DND-41 (cell line): ENCODE results near the gene ARHGAP24.

Experiments used
- ATAC-seq: fragments of 200-7000 bp; cut with Tn5 transposase; 3 replicates; pipeline ENCODE4 v1.9.1; 2021; ENCODE audit warnings: low read depth; ENCODE audit not compliant: insufficient read depth
- DNase-seq: peaks from one replicate; pipeline ENCODE4 v3.0.0-alpha.2; 2020
- H2AFZ ChIP-seq: 2 replicates; pipeline ENCODE4 v1.6.0; 2012; ENCODE audit warnings: low read depth, low read length
- H3K27ac ChIP-seq: 2 replicates; pipeline ENCODE4 v1.5.1; 2012; ENCODE audit warnings: low read length, inconsistent platforms
- H3K27me3 ChIP-seq: fragments of 200-600 bp; sonication (generic); 2 replicates; pipeline ENCODE4 v1.6.0; 2012; ENCODE audit warnings: low read length, mild to moderate bottlenecking, inconsistent platforms; ENCODE audit not compliant: insufficient read depth, poor library complexity
- H3K36me3 ChIP-seq: 2 replicates; pipeline ENCODE4 v1.5.1; 2012; ENCODE audit warnings: low read length, inconsistent platforms; ENCODE audit not compliant: insufficient read depth
- H3K4me1 ChIP-seq: 2 replicates; pipeline ENCODE4 v1.5.1; 2012; ENCODE audit warnings: mild to moderate bottlenecking, low read length; ENCODE audit not compliant: insufficient read depth
- H3K4me2 ChIP-seq: 2 replicates; pipeline ENCODE4 v1.6.0; 2012; ENCODE audit warnings: mild to moderate bottlenecking, moderate library complexity, low read length, inconsistent platforms; ENCODE audit not compliant: insufficient read depth
- H3K4me3 ChIP-seq, 2 experiments: fragments of 200-600 bp in 1 of 2; shearing (Covaris generic) in 1 of 2; 2 replicates each; pipeline ENCODE4 v1.5.1; 2012 to 2016; ENCODE audit warnings: inconsistent platforms in 2 of 2, low read length in 2 of 2, mild to moderate bottlenecking in 2 of 2, low read depth in 1 of 2, moderate library complexity in 1 of 2
- H3K79me2 ChIP-seq: 2 replicates; pipeline ENCODE4 v1.6.0; 2012; ENCODE audit warnings: low read length, inconsistent platforms; ENCODE audit not compliant: insufficient read depth
- H3K9ac ChIP-seq: 2 replicates; pipeline ENCODE4 v1.6.0; 2012; ENCODE audit warnings: low read depth, mild to moderate bottlenecking, inconsistent platforms, low read length, moderate library complexity
- H3K9me3 ChIP-seq: 2 replicates; pipeline ENCODE4 v1.5.1; 2012; ENCODE audit warnings: low read length, moderate library complexity, mild to moderate bottlenecking, inconsistent platforms; ENCODE audit not compliant: insufficient read depth, severe bottlenecking
- H4K20me1 ChIP-seq: 2 replicates; pipeline ENCODE4 v1.6.0; 2012; ENCODE audit warnings: low read length; ENCODE audit not compliant: insufficient read depth
- EZH2 ChIP-seq: IDR thresholded peaks from 3 replicates; pipeline ENCODE4 v1.6.1; 2012; ENCODE audit warnings: borderline replicate concordance, low read depth, mild to moderate bottlenecking, moderate library complexity, low read length, inconsistent platforms; ENCODE audit not compliant: severe bottlenecking
- TF ChIP-seq, protein P1 (sequence below): IDR thresholded peaks from 2 replicates; pipeline ENCODE4 v1.5.1; 2012; ENCODE audit warnings: borderline replicate concordance, low read length, moderate library complexity, mild to moderate bottlenecking; ENCODE audit not compliant: poor library complexity, severe bottlenecking; ENCODE audit errors: extremely low read depth

The ARHGAP24 gene

DNA sequence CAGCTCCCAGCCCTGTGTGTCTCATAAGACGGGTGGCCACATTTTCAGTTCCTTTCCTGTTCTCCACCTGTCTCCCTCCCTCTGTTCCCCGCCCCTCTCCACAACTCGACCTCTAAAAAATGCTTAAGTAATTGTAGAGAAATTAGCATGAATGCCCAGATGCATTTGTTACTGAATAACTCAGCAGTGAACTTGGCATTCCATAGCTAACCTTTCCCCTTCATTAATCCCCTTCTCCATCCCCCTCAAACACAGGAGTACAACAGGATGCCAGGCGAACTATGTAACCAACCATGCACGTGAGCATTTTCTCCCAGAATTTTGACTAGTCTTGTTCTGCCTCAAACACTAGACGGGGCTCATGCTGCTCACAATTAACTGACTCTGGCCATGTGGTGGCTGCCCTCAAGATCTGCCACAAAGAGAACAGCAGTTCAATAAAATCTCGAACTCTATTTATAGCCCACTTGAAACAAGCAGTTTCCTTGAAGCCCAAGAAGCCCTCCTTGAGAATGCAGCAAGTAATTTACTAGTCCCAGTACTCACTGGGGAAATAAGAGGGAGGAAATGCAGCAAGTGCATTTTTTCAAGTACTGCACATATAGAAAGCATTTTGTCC, 351.2 kb downstream of the ARHGAP24 start:
- no peak overlapping the region for H3K9ac ChIP-seq
- no peaks in the 10 kb centered on the region for H3K9me3 ChIP-seq
- no peak; the same call in 2 of the 3 replicates for ATAC-seq
- TF ChIP-seq EZH2 = no peak
- TF ChIP-seq, protein P1, sequence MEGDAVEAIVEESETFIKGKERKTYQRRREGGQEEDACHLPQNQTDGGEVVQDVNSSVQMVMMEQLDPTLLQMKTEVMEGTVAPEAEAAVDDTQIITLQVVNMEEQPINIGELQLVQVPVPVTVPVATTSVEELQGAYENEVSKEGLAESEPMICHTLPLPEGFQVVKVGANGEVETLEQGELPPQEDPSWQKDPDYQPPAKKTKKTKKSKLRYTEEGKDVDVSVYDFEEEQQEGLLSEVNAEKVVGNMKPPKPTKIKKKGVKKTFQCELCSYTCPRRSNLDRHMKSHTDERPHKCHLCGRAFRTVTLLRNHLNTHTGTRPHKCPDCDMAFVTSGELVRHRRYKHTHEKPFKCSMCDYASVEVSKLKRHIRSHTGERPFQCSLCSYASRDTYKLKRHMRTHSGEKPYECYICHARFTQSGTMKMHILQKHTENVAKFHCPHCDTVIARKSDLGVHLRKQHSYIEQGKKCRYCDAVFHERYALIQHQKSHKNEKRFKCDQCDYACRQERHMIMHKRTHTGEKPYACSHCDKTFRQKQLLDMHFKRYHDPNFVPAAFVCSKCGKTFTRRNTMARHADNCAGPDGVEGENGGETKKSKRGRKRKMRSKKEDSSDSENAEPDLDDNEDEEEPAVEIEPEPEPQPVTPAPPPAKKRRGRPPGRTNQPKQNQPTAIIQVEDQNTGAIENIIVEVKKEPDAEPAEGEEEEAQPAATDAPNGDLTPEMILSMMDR = no peak
- H2AFZ ChIP-seq = no peak overlapping the region
- no peak for DNase-seq
- no peak overlapping the region for H3K4me2 ChIP-seq
- no peaks in the 10 kb centered on the region for H4K20me1 ChIP-seq
- no peak overlapping the region for H3K4me3 ChIP-seq
- no peaks in the 10 kb centered on the region for H3K27me3 ChIP-seq
- H3K27ac ChIP-seq = no peak overlapping the region
- H3K79me2 ChIP-seq = no peaks in the 10 kb centered on the region
- H3K4me1 ChIP-seq = no peaks in the 10 kb centered on the region
- H3K36me3 ChIP-seq = no peaks in the 10 kb centered on the region

DNA sequence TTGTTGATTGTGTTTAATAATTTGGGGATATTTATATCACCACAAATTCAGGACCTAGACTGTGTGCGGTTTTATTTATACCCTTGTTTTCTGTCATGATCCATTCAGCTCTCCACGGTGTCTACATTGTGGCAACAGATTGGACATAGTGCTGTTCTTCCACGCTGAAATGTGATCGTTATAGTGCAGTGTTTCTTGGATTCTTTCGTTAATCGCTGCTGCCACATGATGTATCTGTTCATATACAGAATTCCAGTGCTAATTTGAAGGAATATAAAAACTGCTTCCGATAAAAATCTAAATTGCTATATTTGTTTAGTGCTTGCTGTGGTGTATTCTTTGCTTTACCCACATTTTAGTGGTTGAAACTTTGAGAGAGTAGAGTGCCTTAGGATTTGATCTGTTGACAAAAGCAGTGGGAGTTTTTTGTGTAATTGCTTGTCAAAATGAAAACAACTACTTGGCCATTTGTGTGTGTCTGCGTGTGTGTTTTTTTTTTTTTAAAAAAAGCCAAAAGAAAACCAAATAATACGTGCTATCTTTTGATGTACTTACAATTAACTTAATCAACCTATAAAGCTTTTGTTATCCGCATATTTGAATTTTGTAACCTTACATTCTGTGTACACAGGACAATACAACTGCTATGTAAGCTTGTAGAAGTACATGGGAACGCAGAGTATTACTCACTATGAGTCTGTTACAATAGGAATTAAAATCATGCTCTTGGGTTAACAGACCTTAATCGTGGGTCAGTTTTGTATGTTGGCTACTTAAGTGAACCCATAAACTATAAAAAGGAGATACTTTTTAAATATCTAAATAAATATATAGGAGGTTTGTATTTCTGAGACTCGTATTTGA, 353.3 kb downstream of the ARHGAP24 start:
- Histone ChIP-seq H3K4me1 (no peaks in the 10 kb centered on the region), H3K79me2 (no peaks in the 10 kb centered on the region), H3K9me3 (no peaks in the 10 kb centered on the region), H4K20me1 (no peaks in the 10 kb centered on the region), H2AFZ (no peak overlapping the region), H3K4me2 (no peak overlapping the region), H3K4me3 (no peak overlapping the region), H3K27ac (no peak overlapping the region), H3K36me3 (no peaks in the 10 kb centered on the region), H3K27me3 (no peaks in the 10 kb centered on the region), H3K9ac (no peak overlapping the region)
- DNase-seq = no peak
- no peak for ATAC-seq
- TF ChIP-seq EZH2 = no peak
- TF ChIP-seq, protein P1 = no peak

DNA sequence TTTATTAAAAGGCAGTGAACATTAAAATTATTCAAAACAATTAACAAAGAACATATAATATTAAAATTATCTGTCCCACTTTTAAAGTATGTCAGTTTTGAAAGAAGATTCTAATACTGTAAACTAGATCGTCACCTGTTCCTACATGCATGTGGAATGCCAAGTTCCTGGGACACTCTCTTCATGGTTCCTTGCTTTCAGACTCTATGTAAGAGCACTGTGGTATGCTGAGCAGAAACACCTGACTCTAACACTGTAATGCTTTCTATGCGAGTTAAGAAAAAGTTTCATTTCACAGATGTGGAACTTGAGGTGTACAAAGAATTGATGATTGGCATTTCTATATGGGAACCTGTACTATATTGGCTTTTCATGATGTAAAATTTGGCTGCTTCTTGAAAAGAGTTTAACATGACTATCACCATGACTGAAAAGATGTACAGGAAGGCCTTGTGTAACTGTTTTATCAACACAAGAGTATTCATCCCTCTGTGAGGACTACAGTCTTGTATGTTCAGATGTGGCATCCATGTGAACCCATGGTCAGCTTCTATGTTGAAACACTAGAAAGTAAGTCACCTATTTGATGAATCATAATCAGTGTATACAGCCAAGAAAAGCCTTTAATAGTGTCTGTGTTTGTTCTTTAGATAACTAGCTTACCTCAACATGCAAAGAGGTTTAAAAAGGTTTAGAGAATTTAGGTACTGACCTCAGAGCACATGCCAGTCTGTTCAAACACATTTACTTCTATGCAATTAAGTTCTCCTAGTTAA, 354.5 kb downstream of the ARHGAP24 start:
- Histone ChIP-seq H3K36me3 (no peaks in the 10 kb centered on the region), H2AFZ (no peak overlapping the region), H3K27me3 (no peaks in the 10 kb centered on the region), H3K27ac (no peak overlapping the region), H3K79me2 (no peaks in the 10 kb centered on the region), H4K20me1 (no peaks in the 10 kb centered on the region), H3K4me1 (no peaks in the 10 kb centered on the region), H3K9me3 (no peaks in the 10 kb centered on the region), H3K9ac (no peak overlapping the region), H3K4me2 (no peak overlapping the region), H3K4me3 (no peak overlapping the region)
- DNase-seq (no peak), ATAC-seq (no peak)
- TF ChIP-seq, protein P1 = no peak
- TF ChIP-seq EZH2 = no peak
